HCT116 (cell line): Measurements from ENCODE around the gene MAPRE3.

Experiments used
- EZH2phosphoT487 ChIP-seq: fragments of 200-600 bp; IDR thresholded peaks from 2 replicates; pipeline ENCODE4 v1.6.1; 2018; ENCODE audit warnings: antibody characterized with exemption, borderline replicate concordance
- POLR2A ChIP-seq: IDR thresholded peaks from 2 replicates; pipeline ENCODE4 v1.7.0; 2011; ENCODE audit warnings: borderline replicate concordance; ENCODE audit not compliant: insufficient read depth, insufficient read length; ENCODE audit errors: extremely low read depth
- RAD21 ChIP-seq: IDR thresholded peaks from 2 replicates; pipeline ENCODE4 v1.6.1; 2012; ENCODE audit warnings: low read depth, mild to moderate bottlenecking
- TF ChIP-seq, protein P1 (sequence below), 3 experiments: fragments of 200-600 bp in 1 of 3; sonication (generic) in 1 of 3; IDR thresholded peaks in 2 of 3; conservative IDR thresholded peaks in 1 of 3; 2 replicates each; pipeline ENCODE4 v1.5.1; 2012 to 2017; ENCODE audit warnings: low read depth in 2 of 3, low read length in 2 of 3, antibody characterized with exemption in 1 of 3, borderline replicate concordance in 1 of 3, control low read depth in 1 of 3, mild to moderate bottlenecking in 1 of 3, mixed read lengths in 1 of 3, mixed run types in 1 of 3, moderate library complexity in 1 of 3; ENCODE audit not compliant: insufficient read depth in 1 of 3
- TF ChIP-seq, protein P2 (sequence below): IDR thresholded peaks from 2 replicates; pipeline ENCODE4 v1.6.1; 2012

DNA sequence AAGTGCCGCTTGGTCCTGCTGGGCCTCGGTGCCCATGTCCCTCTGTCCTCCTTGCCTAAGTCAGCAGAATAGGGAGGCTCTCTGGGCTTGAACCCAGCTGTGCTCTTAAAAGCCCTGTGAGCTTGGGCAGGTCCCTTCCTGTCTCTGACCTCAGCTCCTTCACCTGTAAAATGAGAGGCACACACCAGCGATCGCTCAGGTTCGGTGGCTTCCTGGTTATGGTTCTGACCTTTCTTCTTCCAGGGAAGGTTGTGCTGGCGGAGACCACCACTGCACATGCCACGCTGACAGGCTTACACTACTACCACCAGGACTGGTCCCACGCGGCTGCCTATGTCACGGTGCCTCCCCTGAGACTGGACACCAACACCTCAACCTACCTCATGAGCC, 36.1 kb upstream of the MAPRE3 start:
- TF ChIP-seq, protein P1, sequence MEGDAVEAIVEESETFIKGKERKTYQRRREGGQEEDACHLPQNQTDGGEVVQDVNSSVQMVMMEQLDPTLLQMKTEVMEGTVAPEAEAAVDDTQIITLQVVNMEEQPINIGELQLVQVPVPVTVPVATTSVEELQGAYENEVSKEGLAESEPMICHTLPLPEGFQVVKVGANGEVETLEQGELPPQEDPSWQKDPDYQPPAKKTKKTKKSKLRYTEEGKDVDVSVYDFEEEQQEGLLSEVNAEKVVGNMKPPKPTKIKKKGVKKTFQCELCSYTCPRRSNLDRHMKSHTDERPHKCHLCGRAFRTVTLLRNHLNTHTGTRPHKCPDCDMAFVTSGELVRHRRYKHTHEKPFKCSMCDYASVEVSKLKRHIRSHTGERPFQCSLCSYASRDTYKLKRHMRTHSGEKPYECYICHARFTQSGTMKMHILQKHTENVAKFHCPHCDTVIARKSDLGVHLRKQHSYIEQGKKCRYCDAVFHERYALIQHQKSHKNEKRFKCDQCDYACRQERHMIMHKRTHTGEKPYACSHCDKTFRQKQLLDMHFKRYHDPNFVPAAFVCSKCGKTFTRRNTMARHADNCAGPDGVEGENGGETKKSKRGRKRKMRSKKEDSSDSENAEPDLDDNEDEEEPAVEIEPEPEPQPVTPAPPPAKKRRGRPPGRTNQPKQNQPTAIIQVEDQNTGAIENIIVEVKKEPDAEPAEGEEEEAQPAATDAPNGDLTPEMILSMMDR (IDR thresholded peaks at IDR 0.05 in 2 of 3, conservative IDR thresholded peaks at IDR 0.05 in 1 of 3; ENCODE audit: borderline replicate concordance in 1 of 3, insufficient read depth in 1 of 3, low read depth in 2 of 3, low read length in 2 of 3): no peak
- TF ChIP-seq, protein P2, sequence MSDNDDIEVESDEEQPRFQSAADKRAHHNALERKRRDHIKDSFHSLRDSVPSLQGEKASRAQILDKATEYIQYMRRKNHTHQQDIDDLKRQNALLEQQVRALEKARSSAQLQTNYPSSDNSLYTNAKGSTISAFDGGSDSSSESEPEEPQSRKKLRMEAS: no peak
- TF ChIP-seq RAD21 (no peak), EZH2phosphoT487 (no peak), POLR2A (no peak)
